HCT116 (cell line): Measurements from ENCODE around the gene COL19A1.

Experiments
- CEBPB ChIP-seq: IDR thresholded peaks from 2 replicates; pipeline ENCODE4 v1.6.1; 2012; ENCODE audit warnings: low read depth
- CTCF ChIP-seq, 3 experiments: fragments of 200-600 bp in 1 of 3; sonication (generic) in 1 of 3; IDR thresholded peaks in 2 of 3; conservative IDR thresholded peaks in 1 of 3; 2 replicates each; pipeline ENCODE4 v1.5.1; 2012 to 2017; ENCODE audit warnings: low read depth in 2 of 3, low read length in 2 of 3, antibody characterized with exemption in 1 of 3, borderline replicate concordance in 1 of 3, control low read depth in 1 of 3, mild to moderate bottlenecking in 1 of 3, mixed read lengths in 1 of 3, mixed run types in 1 of 3, moderate library complexity in 1 of 3; ENCODE audit not compliant: insufficient read depth in 1 of 3
- EZH2 ChIP-seq: fragments of 200-600 bp; sonication (generic); IDR thresholded peaks from 2 replicates; pipeline ENCODE4 v1.6.1; 2017; ENCODE audit warnings: antibody characterized with exemption, mixed run types
- EZH2phosphoT487 ChIP-seq: fragments of 200-600 bp; IDR thresholded peaks from 2 replicates; pipeline ENCODE4 v1.6.1; 2018; ENCODE audit warnings: antibody characterized with exemption, borderline replicate concordance
- POLR2A ChIP-seq: IDR thresholded peaks from 2 replicates; pipeline ENCODE4 v1.7.0; 2011; ENCODE audit warnings: borderline replicate concordance; ENCODE audit not compliant: insufficient read depth, insufficient read length; ENCODE audit errors: extremely low read depth
- POLR2AphosphoS5 ChIP-seq: IDR thresholded peaks from 2 replicates; pipeline ENCODE4 v1.6.1; 2011; ENCODE audit warnings: mild to moderate bottlenecking, low read depth, low read length, moderate library complexity
- RAD21 ChIP-seq: IDR thresholded peaks from 2 replicates; pipeline ENCODE4 v1.6.1; 2012; ENCODE audit warnings: low read depth, mild to moderate bottlenecking
- SIN3A ChIP-seq: IDR thresholded peaks from 2 replicates; pipeline ENCODE4 v1.6.1; 2012; ENCODE audit warnings: low read depth
- ZBTB33 ChIP-seq: IDR thresholded peaks from 2 replicates; pipeline ENCODE4 v1.6.1; 2011; ENCODE audit warnings: mild to moderate bottlenecking, low read length, moderate library complexity; ENCODE audit not compliant: insufficient replicate concordance; ENCODE audit errors: extremely low read depth
- TF ChIP-seq, protein P1 (sequence below): IDR thresholded peaks from 2 replicates; pipeline ENCODE4 v1.6.1; 2012

DNA sequence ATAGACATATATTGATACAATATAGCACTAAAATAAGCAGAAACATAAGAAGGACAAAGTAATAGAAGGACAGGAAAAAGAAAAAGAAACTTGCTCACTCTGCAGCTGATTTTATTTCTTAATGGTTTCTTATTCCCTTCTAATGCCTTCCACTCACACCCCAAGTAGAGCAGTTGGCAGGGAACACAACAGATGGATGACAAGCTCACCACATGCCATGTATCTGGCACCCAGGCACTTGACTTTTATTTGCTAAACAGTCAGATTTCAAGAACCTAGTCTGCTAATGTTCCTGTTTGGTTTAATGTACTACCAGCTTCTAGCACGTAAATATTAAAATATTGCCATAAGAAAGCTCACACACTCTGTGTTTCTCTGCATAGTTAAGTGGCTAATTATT lies 87.1 kb downstream of the COL19A1 start:
- TF ChIP-seq POLR2AphosphoS5 = no peak
- no peak for TF ChIP-seq CTCF (IDR thresholded peaks at IDR 0.05 in 2 of 3, conservative IDR thresholded peaks at IDR 0.05 in 1 of 3; ENCODE audit: borderline replicate concordance in 1 of 3, insufficient read depth in 1 of 3, low read depth in 2 of 3, low read length in 2 of 3)
- no peak for TF ChIP-seq RAD21
- TF ChIP-seq EZH2phosphoT487 = no peak
- TF ChIP-seq, protein P1, sequence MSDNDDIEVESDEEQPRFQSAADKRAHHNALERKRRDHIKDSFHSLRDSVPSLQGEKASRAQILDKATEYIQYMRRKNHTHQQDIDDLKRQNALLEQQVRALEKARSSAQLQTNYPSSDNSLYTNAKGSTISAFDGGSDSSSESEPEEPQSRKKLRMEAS = no peak
- TF ChIP-seq ZBTB33 = no peak
- TF ChIP-seq POLR2A = no peak
- no peak for TF ChIP-seq EZH2
- no peak for TF ChIP-seq SIN3A
- TF ChIP-seq CEBPB = no peak
